Mesothelial cell of epicardium (in vitro differentiated cells): ENCODE results near the gene HOXA13. TPM values are rescaled to one million over a fixed set of nuclear protein-coding genes. Genes with fewer than 3 reads are reported as not detected.

Experiments
- DNase-seq, 2 experiments: peaks; one replicate each; pipeline ENCODE4 v3.0.0; 2021; ENCODE audit warnings: low spot score in 2 of 2; ENCODE audit not compliant: unreplicated experiment in 2 of 2
- H3K27ac Mint-ChIP-seq: 2 replicates; pipeline ENCODE4 v1.8.0; 2021; ENCODE audit warnings: mixed read lengths
- H3K27me3 Mint-ChIP-seq: 2 replicates; pipeline ENCODE4 v1.8.0; 2021; ENCODE audit warnings: low read depth, mixed read lengths
- H3K36me3 Mint-ChIP-seq: 2 replicates; pipeline ENCODE4 v1.8.0; 2021; ENCODE audit warnings: mixed read lengths
- H3K4me1 Mint-ChIP-seq: 2 replicates; pipeline ENCODE4 v1.8.0; 2021; ENCODE audit warnings: mixed read lengths
- H3K4me3 Mint-ChIP-seq: 2 replicates; pipeline ENCODE4 v1.8.0; 2021; ENCODE audit warnings: mild to moderate bottlenecking, moderate library complexity, mixed read lengths
- H3K9me3 Mint-ChIP-seq: 2 replicates; pipeline ENCODE4 v1.8.0; 2021; ENCODE audit warnings: mixed read lengths
- total RNA-seq: library from RNA; stranded (reverse); gene quantifications from 3 replicates; pipeline ENCODE4 v1.2.1, GENCODE V29; 2021
- TF ChIP-seq, protein P1 (sequence below): fragments of 200-600 bp; sonication (generic); IDR thresholded peaks from one replicate; pipeline ENCODE4 v1.5.0; 2021; ENCODE audit warnings: antibody characterized with exemption; ENCODE audit not compliant: unreplicated experiment

The HOXA13 gene
- total RNA-seq, 1 donor from 2014 or later = 7.7 TPM

DNA sequence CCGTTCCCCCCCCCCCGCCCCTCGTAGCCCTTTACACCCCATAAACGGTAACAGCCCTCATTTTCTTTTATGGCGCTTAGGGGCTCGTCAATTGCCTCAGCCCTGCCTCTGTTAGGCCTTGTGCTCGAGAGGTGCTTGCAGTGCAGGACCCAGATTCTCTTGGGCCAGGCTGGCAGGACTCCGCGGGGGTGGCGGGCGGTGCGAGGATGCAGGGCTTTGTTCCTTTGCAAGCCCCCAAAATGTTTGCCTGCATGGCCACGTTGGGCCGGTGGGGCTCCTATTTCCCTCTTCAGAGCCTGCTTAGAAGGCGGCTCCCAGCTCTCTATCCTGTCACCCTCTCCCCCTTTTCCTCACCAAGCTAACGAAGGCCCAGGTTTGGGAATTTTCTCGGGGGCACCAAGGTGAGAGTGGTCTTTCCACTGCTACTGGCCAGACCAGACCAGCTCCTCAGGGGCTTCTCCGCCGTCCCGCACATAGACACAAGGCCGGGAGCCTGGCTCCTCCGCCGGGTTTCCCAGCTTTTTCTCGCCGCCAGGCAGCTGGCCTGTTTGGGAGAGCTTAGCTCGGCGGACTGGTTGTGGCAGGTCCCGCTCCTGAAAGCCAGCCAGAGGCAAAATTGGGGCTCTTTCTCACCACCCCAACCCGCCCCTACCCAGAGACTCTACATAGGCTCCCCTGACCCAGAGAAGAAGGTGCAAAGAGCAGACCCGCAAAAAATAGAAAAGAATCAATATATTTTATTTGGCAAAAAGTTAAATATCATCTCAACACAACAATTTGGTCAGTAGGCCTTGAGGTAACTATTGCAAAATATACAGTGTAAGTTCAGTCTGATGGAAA, 38.0 kb downstream of the HOXA13 start:
- Mint-ChIP-seq H3K9me3 (no peaks in the 10 kb centered on the region), H3K36me3 (peaks cover 3% of the 10 kb centered on the region), H3K27me3 (peaks cover 89% of the 10 kb centered on the region), H3K4me3 (peak overlapping the region; percentile 61), H3K4me1 (peaks cover 53% of the 10 kb centered on the region), H3K27ac (peak overlapping the region; percentile 88)
- DNase-seq = peak in 1 of 2 experiments; percentile 19
- TF ChIP-seq, protein P1, sequence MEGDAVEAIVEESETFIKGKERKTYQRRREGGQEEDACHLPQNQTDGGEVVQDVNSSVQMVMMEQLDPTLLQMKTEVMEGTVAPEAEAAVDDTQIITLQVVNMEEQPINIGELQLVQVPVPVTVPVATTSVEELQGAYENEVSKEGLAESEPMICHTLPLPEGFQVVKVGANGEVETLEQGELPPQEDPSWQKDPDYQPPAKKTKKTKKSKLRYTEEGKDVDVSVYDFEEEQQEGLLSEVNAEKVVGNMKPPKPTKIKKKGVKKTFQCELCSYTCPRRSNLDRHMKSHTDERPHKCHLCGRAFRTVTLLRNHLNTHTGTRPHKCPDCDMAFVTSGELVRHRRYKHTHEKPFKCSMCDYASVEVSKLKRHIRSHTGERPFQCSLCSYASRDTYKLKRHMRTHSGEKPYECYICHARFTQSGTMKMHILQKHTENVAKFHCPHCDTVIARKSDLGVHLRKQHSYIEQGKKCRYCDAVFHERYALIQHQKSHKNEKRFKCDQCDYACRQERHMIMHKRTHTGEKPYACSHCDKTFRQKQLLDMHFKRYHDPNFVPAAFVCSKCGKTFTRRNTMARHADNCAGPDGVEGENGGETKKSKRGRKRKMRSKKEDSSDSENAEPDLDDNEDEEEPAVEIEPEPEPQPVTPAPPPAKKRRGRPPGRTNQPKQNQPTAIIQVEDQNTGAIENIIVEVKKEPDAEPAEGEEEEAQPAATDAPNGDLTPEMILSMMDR = no peak

DNA sequence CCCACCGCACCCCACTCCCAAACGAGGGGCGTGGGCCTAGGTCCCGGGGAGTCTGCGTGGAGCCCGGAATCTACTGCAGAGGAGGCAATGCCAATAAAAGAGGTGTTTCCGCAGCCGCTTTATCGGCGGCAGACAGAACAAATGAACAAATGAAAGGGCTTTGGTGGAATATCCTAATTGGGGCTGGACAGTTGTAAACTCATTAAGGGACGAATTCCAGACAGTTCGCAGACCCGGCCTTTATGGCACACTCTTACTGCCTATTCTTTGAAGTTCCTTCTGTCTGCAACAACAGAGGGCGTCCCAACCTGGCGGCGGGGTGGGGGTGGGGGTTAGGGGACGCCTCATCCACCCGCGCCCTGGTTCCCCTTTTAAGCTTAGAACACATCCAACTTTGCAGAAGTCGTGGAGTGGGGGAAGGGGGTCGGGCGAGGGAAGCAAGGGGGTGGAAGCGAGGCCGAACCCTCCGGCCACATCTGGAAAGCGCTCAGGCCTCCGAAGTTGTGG, 38.6 kb downstream of the HOXA13 start:
- peaks cover 52% of the 10 kb centered on the region for H3K4me1 Mint-ChIP-seq
- H3K36me3 Mint-ChIP-seq = peaks cover 3% of the 10 kb centered on the region
- peak overlapping the region; percentile 77 for H3K4me3 Mint-ChIP-seq
- TF ChIP-seq, protein P1 = peak; percentile 34
- DNase-seq = no peak
- H3K27me3 Mint-ChIP-seq = peaks cover 86% of the 10 kb centered on the region
- H3K27ac Mint-ChIP-seq = peak overlapping the region; percentile 87
- no peaks in the 10 kb centered on the region for H3K9me3 Mint-ChIP-seq

DNA sequence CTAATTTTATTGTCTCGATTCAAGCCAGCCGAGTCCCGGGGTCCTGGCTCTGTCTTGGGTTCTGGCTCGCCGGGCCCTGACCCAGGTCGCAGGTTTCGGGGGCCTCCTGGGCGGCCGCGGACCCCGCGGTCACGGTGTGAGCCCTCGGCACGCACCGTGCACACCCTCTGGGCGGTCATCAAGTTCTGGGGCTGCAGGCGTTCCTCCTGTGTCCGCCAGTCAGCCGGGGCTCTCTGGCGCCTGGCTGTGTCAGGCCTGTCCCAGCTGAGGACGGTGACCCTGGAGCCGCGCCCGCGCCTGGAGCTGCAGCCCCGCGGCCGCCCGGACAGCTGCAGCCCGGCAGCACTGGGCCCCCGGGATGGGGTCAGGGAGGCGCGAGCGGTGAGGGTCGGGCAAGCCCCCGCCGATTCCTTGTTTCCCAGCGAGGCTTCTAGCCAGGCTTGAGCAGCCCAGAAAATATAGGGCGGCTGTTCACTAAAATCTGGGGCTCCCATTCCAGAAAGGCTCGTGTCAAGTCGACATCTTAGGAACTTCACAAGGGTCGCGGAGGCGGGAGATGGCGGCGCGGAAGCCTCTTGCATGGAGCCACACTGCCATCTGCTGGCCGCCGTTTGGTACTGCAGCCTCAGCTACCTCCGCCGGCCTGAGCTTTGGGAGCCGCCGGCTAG, 39.2 kb downstream of the HOXA13 start:
- Mint-ChIP-seq H3K4me3 (peak overlapping the region; percentile 77), H3K27ac (peak overlapping the region; percentile 87), H3K36me3 (peaks cover 3% of the 10 kb centered on the region), H3K27me3 (peaks cover 83% of the 10 kb centered on the region), H3K4me1 (peaks cover 49% of the 10 kb centered on the region), H3K9me3 (no peaks in the 10 kb centered on the region)
- TF ChIP-seq, protein P1 = peak; percentile 100
- DNase-seq = peak; percentile 80 to 96

DNA sequence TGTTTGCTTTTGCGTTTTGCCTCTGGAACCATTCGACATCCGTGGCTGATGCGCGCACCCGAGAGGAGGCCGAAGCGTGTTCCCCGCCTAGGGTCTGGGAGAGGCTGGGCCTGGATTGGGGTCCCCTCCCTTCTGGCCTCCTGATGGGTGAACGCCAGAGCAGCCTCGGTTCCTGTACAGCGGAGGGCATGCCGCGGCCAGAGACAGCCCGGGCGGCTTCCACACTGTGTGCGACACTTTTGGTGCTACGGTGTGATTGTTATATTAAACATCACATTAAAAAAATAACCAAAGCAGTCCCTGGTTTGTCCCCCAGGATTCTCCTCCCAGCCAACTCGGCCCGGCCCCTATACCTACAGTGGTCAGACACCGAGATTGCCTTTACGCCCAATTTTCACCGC, 39.7 kb downstream of the HOXA13 start:
- peak in 1 of 2 experiments; percentile 16 for DNase-seq
- H3K27me3 Mint-ChIP-seq = peaks cover 84% of the 10 kb centered on the region
- no peak overlapping the region for H3K27ac Mint-ChIP-seq
- H3K4me3 Mint-ChIP-seq = peak overlapping the region; percentile 66
- peaks cover 52% of the 10 kb centered on the region for H3K4me1 Mint-ChIP-seq
- TF ChIP-seq, protein P1 = no peak
- no peaks in the 10 kb centered on the region for H3K9me3 Mint-ChIP-seq
- H3K36me3 Mint-ChIP-seq = peaks cover 3% of the 10 kb centered on the region

DNA sequence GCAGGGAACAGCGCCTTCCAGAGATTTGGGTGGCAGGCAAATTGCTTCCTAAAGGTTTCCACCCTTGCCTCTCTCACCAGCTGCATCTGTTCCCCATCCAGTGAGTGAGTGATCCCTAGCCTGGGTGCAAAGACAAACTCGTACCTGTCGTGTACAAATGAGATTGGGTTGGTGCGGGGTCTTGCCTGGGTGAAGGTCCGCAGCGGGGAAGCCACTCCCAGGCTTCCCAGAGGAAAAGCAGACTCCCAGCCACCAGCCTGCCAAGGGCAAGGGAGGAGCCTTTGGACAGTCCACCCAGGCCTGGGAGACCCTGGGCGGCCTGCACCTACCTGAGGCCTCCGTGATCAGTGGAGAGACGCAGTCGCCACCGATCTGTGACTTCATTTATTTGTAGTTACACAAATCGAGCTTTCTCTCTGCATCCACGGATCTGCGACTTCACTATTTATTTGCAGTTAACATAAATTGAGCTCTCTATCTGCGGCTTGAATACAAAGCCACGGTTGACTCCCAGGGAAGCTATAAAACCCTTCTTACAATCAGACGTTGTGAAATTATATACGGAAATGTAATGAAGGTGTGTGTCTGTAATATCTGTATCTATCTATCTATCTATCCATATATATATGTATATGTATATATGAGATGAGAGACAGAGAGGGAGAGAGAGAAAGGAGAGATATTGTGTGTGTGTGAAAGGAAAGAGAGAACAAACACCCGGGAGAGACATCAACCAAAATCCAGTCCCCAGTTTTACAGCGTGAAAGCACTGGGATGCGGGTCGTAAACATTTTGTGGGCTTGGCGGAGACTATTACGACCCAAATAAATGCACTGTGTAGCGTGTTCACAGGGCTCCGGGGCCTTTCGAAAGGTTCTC, 40.4 kb downstream of the HOXA13 start:
- peaks cover 55% of the 10 kb centered on the region for H3K4me1 Mint-ChIP-seq
- H3K4me3 Mint-ChIP-seq = peak overlapping the region; percentile 66
- no peaks in the 10 kb centered on the region for H3K9me3 Mint-ChIP-seq
- peak overlapping the region; percentile 87 for H3K27ac Mint-ChIP-seq
- peaks cover 7% of the 10 kb centered on the region for H3K36me3 Mint-ChIP-seq
- H3K27me3 Mint-ChIP-seq = peaks cover 84% of the 10 kb centered on the region
- TF ChIP-seq, protein P1 = no peak
- no peak for DNase-seq
